ENCODE measurements around the gene DOCK10.

DOCK10 gene

DNA sequence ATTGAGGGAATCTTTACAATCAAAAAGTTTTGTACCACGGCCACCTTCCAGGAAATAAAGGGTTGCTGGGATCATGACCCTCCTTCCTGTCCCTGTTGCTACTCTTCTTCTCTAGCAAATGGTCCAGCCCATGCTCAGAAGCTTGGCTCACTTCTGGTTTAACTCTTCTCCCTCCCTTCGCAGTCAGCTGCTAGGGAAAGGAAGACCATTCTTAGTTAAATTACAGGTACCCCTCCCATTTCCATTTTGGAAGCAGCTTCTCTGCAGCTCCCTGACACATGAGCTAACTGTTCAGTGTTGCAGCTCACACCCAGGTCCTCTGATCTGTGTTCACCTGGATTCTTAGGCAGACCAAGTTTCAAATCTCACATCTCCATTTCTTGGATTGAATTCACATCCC lies 100.3 kb downstream of the DOCK10 start:
- DNase-seq (ENCODE audit: low read depth) = no peak
- TF ChIP-seq, protein P1, sequence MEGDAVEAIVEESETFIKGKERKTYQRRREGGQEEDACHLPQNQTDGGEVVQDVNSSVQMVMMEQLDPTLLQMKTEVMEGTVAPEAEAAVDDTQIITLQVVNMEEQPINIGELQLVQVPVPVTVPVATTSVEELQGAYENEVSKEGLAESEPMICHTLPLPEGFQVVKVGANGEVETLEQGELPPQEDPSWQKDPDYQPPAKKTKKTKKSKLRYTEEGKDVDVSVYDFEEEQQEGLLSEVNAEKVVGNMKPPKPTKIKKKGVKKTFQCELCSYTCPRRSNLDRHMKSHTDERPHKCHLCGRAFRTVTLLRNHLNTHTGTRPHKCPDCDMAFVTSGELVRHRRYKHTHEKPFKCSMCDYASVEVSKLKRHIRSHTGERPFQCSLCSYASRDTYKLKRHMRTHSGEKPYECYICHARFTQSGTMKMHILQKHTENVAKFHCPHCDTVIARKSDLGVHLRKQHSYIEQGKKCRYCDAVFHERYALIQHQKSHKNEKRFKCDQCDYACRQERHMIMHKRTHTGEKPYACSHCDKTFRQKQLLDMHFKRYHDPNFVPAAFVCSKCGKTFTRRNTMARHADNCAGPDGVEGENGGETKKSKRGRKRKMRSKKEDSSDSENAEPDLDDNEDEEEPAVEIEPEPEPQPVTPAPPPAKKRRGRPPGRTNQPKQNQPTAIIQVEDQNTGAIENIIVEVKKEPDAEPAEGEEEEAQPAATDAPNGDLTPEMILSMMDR (IDR thresholded peaks at IDR 0.05; ENCODE audit: low read depth, low read length, missing control alignments) = no peak
- H3K4me3 ChIP-seq (ENCODE audit: low read depth, low read length) = no peak overlapping the region

DNA sequence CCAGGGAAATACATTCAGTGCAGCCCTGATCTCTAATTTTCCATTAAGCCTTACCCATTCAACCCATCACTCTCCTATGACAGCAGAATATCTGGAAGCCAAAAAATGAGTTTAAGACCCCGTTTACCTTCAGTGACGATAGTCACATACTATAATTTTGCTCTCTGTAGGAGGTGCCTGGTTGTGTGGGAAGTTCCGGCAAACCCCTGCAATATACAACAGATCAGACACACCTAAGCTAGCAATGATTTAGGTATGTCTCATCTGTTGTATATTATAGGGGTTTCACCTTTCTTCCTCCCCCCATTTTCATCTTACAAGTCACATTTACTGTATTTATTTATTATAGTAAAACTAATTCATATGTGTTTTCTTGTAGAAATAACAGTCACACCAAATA lies 101.7 kb downstream of the DOCK10 start:
- no peak overlapping the region for H3K4me3 ChIP-seq (ENCODE audit: low read depth, low read length)
- no peak for DNase-seq (ENCODE audit: low read depth)
- TF ChIP-seq, protein P1 (IDR thresholded peaks at IDR 0.05; ENCODE audit: low read depth, low read length, missing control alignments) = no peak

DNA sequence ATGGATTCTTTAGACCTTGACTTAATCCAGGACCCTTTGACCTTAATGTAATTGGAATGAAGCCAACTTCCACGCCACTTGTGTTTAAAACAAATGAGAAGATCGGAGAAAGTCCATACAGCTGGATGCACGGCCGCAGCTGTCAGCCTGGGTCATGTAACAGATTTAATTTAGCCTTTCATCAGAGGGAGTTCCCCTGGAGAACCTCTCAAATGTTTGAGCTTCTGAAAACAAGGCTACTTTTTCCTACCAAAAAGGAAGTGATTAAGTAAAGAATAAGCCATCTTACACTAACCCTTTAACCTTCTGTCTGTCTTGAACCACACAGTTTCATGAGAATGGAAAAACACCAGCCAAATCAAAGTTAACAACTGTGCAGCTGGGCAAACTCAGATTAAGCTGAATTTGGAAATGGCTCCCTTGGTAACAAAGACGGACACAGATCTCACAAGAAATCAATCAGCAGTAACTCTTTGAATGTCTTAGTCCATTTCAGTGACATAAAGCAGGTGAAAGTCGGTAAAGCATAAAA lies 103.6 kb downstream of the DOCK10 start:
- DNase-seq (ENCODE audit: low read depth) = no peak
- TF ChIP-seq, protein P1 (IDR thresholded peaks at IDR 0.05; ENCODE audit: low read depth, low read length, missing control alignments) = no peak

DNA sequence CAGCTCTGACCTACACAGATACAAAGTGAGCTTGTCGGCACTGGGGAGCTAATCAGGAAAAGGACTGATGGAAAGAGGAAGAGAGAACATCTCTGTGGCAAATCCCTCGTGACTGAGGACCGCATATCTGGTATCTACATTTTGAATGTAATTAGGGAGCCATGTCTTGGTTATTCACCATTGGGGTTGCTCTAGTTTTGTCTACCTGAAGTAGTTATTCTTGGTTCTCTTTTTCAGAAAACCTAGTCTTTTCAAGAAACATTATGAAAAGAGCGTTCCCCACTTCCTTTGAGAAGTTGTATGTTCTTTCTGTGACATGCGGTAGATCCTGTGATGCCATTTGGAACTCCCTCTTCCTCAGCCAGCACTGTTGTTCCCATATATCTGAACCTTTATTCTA lies 104.4 kb downstream of the DOCK10 start:
- DNase-seq (ENCODE audit: low read depth) = peak; percentile 80
- TF ChIP-seq, protein P1 (IDR thresholded peaks at IDR 0.05; ENCODE audit: low read depth, low read length, missing control alignments) = no peak
- H3K4me3 ChIP-seq (ENCODE audit: low read depth, low read length) = no peak overlapping the region; the same call in 1 of the 2 replicates

More for the DNA sequence above, 103.6 kb downstream of the DOCK10 start:
- no peak overlapping the region; the same call in 1 of the 2 replicates for H3K4me3 ChIP-seq (ENCODE audit: low read depth, low read length)

DNA sequence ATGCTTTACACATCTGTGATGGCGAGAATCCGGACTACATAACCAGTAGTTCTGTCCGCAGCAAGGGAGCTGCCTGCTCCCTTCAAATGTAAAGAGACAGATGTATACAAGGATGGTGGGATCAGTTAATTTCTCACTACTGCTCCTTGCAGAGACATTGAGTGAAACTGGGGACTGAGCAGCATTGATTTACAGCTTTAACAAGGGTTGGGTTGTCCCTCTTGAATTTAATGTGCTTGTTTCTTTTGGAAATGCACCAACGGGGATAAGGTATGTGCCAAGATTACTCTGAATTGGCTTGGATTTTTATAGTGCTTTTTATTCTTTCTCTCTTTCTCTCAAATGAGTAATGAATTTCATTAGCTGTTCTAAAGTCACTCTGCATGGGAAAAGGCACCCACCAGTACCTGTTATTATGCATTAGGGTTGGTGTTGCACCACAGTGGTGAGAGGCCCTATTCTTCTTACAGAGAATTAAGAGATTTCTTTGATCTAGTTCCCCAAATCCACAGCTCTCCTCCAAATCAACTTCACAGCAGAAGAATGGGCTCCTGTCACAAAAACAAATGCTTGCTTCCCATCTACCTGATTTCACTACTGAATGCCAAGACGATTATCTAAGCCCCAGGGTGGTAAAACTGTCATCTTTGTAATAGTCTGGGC lies 107.6 kb downstream of the DOCK10 start:
- TF ChIP-seq, protein P1 (IDR thresholded peaks at IDR 0.05; ENCODE audit: low read depth, low read length, missing control alignments) = no peak
- DNase-seq (ENCODE audit: low read depth) = no peak
- no peak overlapping the region for H3K4me3 ChIP-seq (ENCODE audit: low read depth, low read length)

DNA sequence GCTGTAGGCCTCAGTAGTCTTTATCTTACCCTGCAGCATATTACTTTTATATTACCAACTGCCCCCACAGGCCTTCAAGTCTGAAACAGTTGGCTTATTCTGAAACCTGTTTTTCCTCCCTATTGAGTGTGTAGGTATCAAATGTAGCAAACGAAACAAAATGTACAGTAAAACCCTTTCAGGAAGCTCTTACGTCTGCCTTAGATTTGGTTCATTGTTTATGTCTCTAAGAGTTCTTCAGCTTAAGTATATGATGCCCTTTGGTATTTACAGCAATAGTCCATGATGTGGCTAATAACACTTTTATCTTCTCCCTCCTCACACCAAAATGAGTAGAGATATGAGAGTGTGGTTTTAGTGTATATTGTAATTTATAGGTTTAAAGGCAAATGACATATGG lies 108.8 kb downstream of the DOCK10 start:
- no peak for DNase-seq (ENCODE audit: low read depth)
- H3K4me3 ChIP-seq (ENCODE audit: low read depth, low read length) = no peak overlapping the region
- TF ChIP-seq, protein P1 (IDR thresholded peaks at IDR 0.05; ENCODE audit: low read depth, low read length, missing control alignments) = no peak

DNA sequence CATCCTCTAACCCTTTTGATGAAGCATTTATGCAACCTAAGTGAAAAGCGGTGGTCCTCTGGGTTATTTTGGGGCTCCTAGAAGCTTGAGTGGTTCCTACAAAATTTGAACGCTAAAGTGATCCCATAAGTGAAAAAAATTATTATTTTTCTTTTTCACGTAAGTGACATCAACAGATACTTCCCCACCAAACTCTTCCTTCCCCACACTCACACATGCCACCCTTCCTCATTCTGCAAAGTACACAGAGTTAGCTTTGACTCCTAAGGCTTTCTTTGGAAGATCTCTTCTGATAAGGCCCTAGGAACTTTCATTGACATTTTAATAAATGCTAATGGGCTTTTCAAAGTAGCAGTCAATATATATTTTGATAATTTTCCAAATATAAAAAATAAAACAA lies 109.7 kb downstream of the DOCK10 start:
- no peak for DNase-seq (ENCODE audit: low read depth)
- TF ChIP-seq, protein P1 (IDR thresholded peaks at IDR 0.05; ENCODE audit: low read depth, low read length, missing control alignments) = no peak

More for the DNA sequence above, 109.7 kb downstream of the DOCK10 start:
- H3K4me3 ChIP-seq (ENCODE audit: low read depth, low read length) = no peak overlapping the region

Measured in GM12864 (cell line).